Measurements from ENCODE around the gene TEX264. TPM values are rescaled to one million over a fixed set of nuclear protein-coding genes. Genes with fewer than 3 reads are reported as not detected.

TEX264 gene
- total and polyA plus RNA-seq, 2 experiments from 2014 or later, result 74.1 to 83.9 TPM

- no peak overlapping the region for H3K27ac ChIP-seq
- H3K9me3 ChIP-seq (ENCODE audit: low read depth), result no peaks in the 10 kb centered on the region
- peaks cover 26% of the 10 kb centered on the region for H3K4me1 ChIP-seq (ENCODE audit: low read depth)
- H3K27me3 ChIP-seq, result no peaks in the 10 kb centered on the region
- H3K36me3 ChIP-seq, result no peaks in the 10 kb centered on the region
- TF ChIP-seq CTCF (IDR thresholded peaks at IDR 0.05; ENCODE audit: low read depth, low read length), result no peak
- DNase-seq (ENCODE audit: low read depth in 1 of 2, low spot score in 1 of 2), result no peak
- H3K4me3 ChIP-seq, result no peak overlapping the region
These were observed 7.1 kb downstream of the TEX264 start for GRCh38 chr3:51678186-51678585.

- TF ChIP-seq CTCF (IDR thresholded peaks at IDR 0.05; ENCODE audit: low read depth, low read length), result no peak
- no peak overlapping the region for H3K4me3 ChIP-seq
- H3K4me1 ChIP-seq (ENCODE audit: low read depth), result peaks cover 21% of the 10 kb centered on the region
- H3K27ac ChIP-seq, result no peak overlapping the region
- DNase-seq (ENCODE audit: low read depth in 1 of 2, low spot score in 1 of 2), result no peak
- no peaks in the 10 kb centered on the region for H3K36me3 ChIP-seq
- H3K9me3 ChIP-seq (ENCODE audit: low read depth), result no peaks in the 10 kb centered on the region
- no peaks in the 10 kb centered on the region for H3K27me3 ChIP-seq
These were observed 7.6 kb downstream of the TEX264 start for GRCh38 chr3:51678641-51679040.

GRCh38 chr3:51679318-51679717, 8.3 kb downstream of the TEX264 start:
- H3K4me1 ChIP-seq (ENCODE audit: low read depth), result peaks cover 19% of the 10 kb centered on the region
- no peak overlapping the region for H3K4me3 ChIP-seq
- TF ChIP-seq CTCF (IDR thresholded peaks at IDR 0.05; ENCODE audit: low read depth, low read length), result no peak
- DNase-seq (ENCODE audit: low read depth in 1 of 2, low spot score in 1 of 2), result no peak
- no peaks in the 10 kb centered on the region for H3K9me3 ChIP-seq (ENCODE audit: low read depth)
- H3K27me3 ChIP-seq, result no peaks in the 10 kb centered on the region
- no peak overlapping the region for H3K27ac ChIP-seq
- peaks cover under 1% of the 10 kb centered on the region for H3K36me3 ChIP-seq

- no peak for DNase-seq (ENCODE audit: low read depth in 1 of 2, low spot score in 1 of 2)
- no peaks in the 10 kb centered on the region for H3K27me3 ChIP-seq
- H3K36me3 ChIP-seq, result peaks cover 5% of the 10 kb centered on the region
- H3K9me3 ChIP-seq (ENCODE audit: low read depth), result no peaks in the 10 kb centered on the region
- H3K4me1 ChIP-seq (ENCODE audit: low read depth), result peaks cover 23% of the 10 kb centered on the region
- no peak overlapping the region for H3K27ac ChIP-seq
- H3K4me3 ChIP-seq, result no peak overlapping the region
- no peak for TF ChIP-seq CTCF (IDR thresholded peaks at IDR 0.05; ENCODE audit: low read depth, low read length)
These were observed 8.7 kb downstream of the TEX264 start for GRCh38 chr3:51679777-51680176.

GRCh38 chr3:51680196-51680595, 9.1 kb downstream of the TEX264 start:
- Histone ChIP-seq H3K4me1 (ENCODE audit: low read depth) (peaks cover 27% of the 10 kb centered on the region), H3K4me3 (no peak overlapping the region), H3K36me3 (peaks cover 6% of the 10 kb centered on the region), H3K9me3 (ENCODE audit: low read depth) (no peaks in the 10 kb centered on the region), H3K27me3 (no peaks in the 10 kb centered on the region), H3K27ac (peak overlapping the region; percentile 21)
- TF ChIP-seq CTCF (IDR thresholded peaks at IDR 0.05; ENCODE audit: low read depth, low read length), result no peak
- no peak for DNase-seq (ENCODE audit: low read depth in 1 of 2, low spot score in 1 of 2)
